ENCODE results near the gene CYP4V2.

CYP4V2 gene

DNA sequence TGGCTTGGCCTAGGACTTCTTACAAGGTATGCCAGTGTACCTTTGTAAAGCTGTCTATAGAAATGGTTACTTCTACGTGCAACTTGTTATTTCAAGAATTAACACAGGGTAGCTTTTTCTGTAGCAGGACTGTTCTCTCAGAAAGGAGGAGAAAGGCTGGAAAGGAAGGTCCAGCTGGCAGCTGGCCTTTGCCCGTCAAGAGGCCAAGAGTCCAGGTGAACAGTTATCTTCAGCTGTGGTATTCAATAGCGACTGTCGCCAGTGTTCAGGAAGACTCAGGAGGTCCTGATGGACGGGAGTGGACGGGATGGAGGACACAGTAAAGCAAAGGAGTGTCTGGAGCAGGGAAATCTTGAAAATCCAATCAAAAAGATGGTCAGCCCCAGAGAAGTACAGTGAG lies 4.7 kb downstream of the CYP4V2 start:
- no peaks in the 10 kb centered on the region for H3F3A ChIP-seq (ENCODE audit: insufficient read depth, low read length)
- H3K79me2 ChIP-seq (ENCODE audit: insufficient read depth, low read length) = no peaks in the 10 kb centered on the region
- no peaks in the 10 kb centered on the region for H3K27me3 ChIP-seq (ENCODE audit: insufficient read depth, low read length)
- no peak overlapping the region for H3K4me2 ChIP-seq (ENCODE audit: low read length)
- no peaks in the 10 kb centered on the region for H3K9me2 ChIP-seq (ENCODE audit: low read depth, low read length)
- H3K27ac ChIP-seq (ENCODE audit: low read depth, low read length, poor library complexity, severe bottlenecking) = no peak overlapping the region
- H3K4me1 ChIP-seq (ENCODE audit: insufficient read depth, low read length, severe bottlenecking) = peaks cover 10% of the 10 kb centered on the region
- H3K36me3 ChIP-seq (ENCODE audit: insufficient read depth, low read length) = no peaks in the 10 kb centered on the region
- H2AFZ ChIP-seq (ENCODE audit: low read length) = no peak overlapping the region
- H3K9ac ChIP-seq (ENCODE audit: low read length) = no peak overlapping the region
- no peak overlapping the region for H3K4me3 ChIP-seq (ENCODE audit: low read depth, low read length, poor library complexity, severe bottlenecking)
- no peaks in the 10 kb centered on the region for H3K9me3 ChIP-seq (ENCODE audit: low read length)
- no peak for TF ChIP-seq EZH2 (IDR thresholded peaks at IDR 0.05; ENCODE audit: borderline replicate concordance, low read length)
- TF ChIP-seq, protein P1, sequence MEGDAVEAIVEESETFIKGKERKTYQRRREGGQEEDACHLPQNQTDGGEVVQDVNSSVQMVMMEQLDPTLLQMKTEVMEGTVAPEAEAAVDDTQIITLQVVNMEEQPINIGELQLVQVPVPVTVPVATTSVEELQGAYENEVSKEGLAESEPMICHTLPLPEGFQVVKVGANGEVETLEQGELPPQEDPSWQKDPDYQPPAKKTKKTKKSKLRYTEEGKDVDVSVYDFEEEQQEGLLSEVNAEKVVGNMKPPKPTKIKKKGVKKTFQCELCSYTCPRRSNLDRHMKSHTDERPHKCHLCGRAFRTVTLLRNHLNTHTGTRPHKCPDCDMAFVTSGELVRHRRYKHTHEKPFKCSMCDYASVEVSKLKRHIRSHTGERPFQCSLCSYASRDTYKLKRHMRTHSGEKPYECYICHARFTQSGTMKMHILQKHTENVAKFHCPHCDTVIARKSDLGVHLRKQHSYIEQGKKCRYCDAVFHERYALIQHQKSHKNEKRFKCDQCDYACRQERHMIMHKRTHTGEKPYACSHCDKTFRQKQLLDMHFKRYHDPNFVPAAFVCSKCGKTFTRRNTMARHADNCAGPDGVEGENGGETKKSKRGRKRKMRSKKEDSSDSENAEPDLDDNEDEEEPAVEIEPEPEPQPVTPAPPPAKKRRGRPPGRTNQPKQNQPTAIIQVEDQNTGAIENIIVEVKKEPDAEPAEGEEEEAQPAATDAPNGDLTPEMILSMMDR (IDR thresholded peaks at IDR 0.05; ENCODE audit: low read length) = no peak
- no peaks in the 10 kb centered on the region for H4K20me1 ChIP-seq (ENCODE audit: insufficient read depth, low read length)

DNA sequence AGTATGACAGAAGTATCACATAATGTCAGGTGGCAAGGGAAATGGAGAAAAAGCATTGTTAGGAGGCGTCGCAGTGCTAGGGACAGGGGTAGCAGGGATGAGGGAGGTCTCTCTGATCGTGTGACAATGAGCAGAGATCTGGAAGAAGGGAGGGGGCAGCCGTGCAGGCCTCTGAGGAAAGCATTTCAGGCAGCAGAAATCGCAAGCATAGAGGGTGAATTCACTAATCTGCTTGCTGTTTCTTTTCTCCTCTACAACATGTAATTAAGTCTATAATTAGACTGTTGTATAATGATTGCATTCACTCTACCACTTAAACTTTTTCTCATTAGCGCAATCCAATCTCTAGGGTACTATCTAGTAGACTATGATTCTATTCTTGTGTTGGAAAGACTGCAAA lies 9.1 kb downstream of the CYP4V2 start:
- no peak for TF ChIP-seq EZH2 (IDR thresholded peaks at IDR 0.05; ENCODE audit: borderline replicate concordance, low read length)
- TF ChIP-seq, protein P1 (IDR thresholded peaks at IDR 0.05; ENCODE audit: low read length) = no peak
- no peak overlapping the region for H3K4me2 ChIP-seq (ENCODE audit: low read length)
- H3K9me2 ChIP-seq (ENCODE audit: low read depth, low read length) = no peaks in the 10 kb centered on the region

DNA sequence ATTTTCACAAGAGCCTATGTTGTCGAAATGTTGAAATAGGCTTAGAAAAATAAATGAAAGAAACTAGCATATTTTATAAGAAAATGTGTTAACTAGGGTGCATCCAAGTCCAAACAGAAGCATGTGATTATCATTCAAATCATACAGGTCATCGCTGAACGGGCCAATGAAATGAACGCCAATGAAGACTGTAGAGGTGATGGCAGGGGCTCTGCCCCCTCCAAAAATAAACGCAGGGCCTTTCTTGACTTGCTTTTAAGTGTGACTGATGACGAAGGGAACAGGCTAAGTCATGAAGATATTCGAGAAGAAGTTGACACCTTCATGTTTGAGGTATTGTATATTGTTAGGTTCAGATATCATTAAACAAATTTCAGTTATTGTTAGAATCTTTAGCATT lies 9.6 kb downstream of the CYP4V2 start:
- no peak overlapping the region for H3K4me2 ChIP-seq (ENCODE audit: low read length)
- no peak overlapping the region for H3K27ac ChIP-seq (ENCODE audit: low read depth, low read length, poor library complexity, severe bottlenecking)
- H2AFZ ChIP-seq (ENCODE audit: low read length) = no peak overlapping the region
- H3K4me1 ChIP-seq (ENCODE audit: insufficient read depth, low read length, severe bottlenecking) = peaks cover 5% of the 10 kb centered on the region
- no peaks in the 10 kb centered on the region for H3F3A ChIP-seq (ENCODE audit: insufficient read depth, low read length)
- H3K4me3 ChIP-seq (ENCODE audit: low read depth, low read length, poor library complexity, severe bottlenecking) = no peak overlapping the region
- no peaks in the 10 kb centered on the region for H3K27me3 ChIP-seq (ENCODE audit: insufficient read depth, low read length)
- no peaks in the 10 kb centered on the region for H3K36me3 ChIP-seq (ENCODE audit: insufficient read depth, low read length)
- no peak overlapping the region for H3K9ac ChIP-seq (ENCODE audit: low read length)
- H3K9me3 ChIP-seq (ENCODE audit: low read length) = no peaks in the 10 kb centered on the region
- no peaks in the 10 kb centered on the region for H3K79me2 ChIP-seq (ENCODE audit: insufficient read depth, low read length)
- TF ChIP-seq EZH2 (IDR thresholded peaks at IDR 0.05; ENCODE audit: borderline replicate concordance, low read length) = no peak
- TF ChIP-seq, protein P1 (IDR thresholded peaks at IDR 0.05; ENCODE audit: low read length) = no peak
- no peaks in the 10 kb centered on the region for H4K20me1 ChIP-seq (ENCODE audit: insufficient read depth, low read length)
- no peaks in the 10 kb centered on the region for H3K9me2 ChIP-seq (ENCODE audit: low read depth, low read length)

More for the DNA sequence above, 9.1 kb downstream of the CYP4V2 start:
- Histone ChIP-seq H3K27ac (ENCODE audit: low read depth, low read length, poor library complexity, severe bottlenecking) (no peak overlapping the region), H2AFZ (ENCODE audit: low read length) (no peak overlapping the region), H3K79me2 (ENCODE audit: insufficient read depth, low read length) (no peaks in the 10 kb centered on the region), H3K4me3 (ENCODE audit: low read depth, low read length, poor library complexity, severe bottlenecking) (no peak overlapping the region), H3K9me3 (ENCODE audit: low read length) (no peaks in the 10 kb centered on the region), H3K27me3 (ENCODE audit: insufficient read depth, low read length) (no peaks in the 10 kb centered on the region), H3K4me1 (ENCODE audit: insufficient read depth, low read length, severe bottlenecking) (peaks cover 5% of the 10 kb centered on the region), H3F3A (ENCODE audit: insufficient read depth, low read length) (no peaks in the 10 kb centered on the region), H4K20me1 (ENCODE audit: insufficient read depth, low read length) (no peaks in the 10 kb centered on the region), H3K36me3 (ENCODE audit: insufficient read depth, low read length) (no peaks in the 10 kb centered on the region), H3K9ac (ENCODE audit: low read length) (no peak overlapping the region)

Data from OCI-LY1 (cell line).